ENCODE data around the gene PRICKLE2. TPM values are rescaled to one million over a fixed set of nuclear protein-coding genes. Genes with fewer than 3 reads are reported as not detected.

Gene PRICKLE2
- total RNA-seq, 1 experiment from 2014 or later, result 0.26 TPM

GRCh38 chr3:64141476-64141875, 83.8 kb downstream of the PRICKLE2 start:
- ChIA-PET CTCF (no interaction called here), POLR2A (no interaction called here)
- Histone ChIP-seq H3K4me3 (ENCODE audit: low read depth in 2 of 2, low read length in 2 of 2) (no peak overlapping the region), H3K36me3 (ENCODE audit: control insufficient read depth, insufficient read depth, low read length) (no peaks in the 10 kb centered on the region), H3K27me3 (ENCODE audit: control insufficient read depth, insufficient read depth, low read length) (no peaks in the 10 kb centered on the region), H3K9me3 (ENCODE audit: control insufficient read depth, insufficient read depth, low read depth, low read length) (no peaks in the 10 kb centered on the region), H3K27ac (ENCODE audit: low read length) (no peak overlapping the region), H3K4me1 (ENCODE audit: control insufficient read depth, insufficient read depth, low read length) (no peaks in the 10 kb centered on the region)
- no peak for ATAC-seq
- intact Hi-C loops (cut with micrococcal nuclease; ENCODE audit: unreplicated experiment) (no loop called here), in situ Hi-C loops (cut with HindIII; ENCODE audit: low pct_unique_long_range_greater_than_20kb, low sequenced_read_pairs) (no loop called here)
- TF ChIP-seq POLR2AphosphoS5 (IDR thresholded peaks at IDR 0.05; ENCODE audit: low read depth, low read length) (no peak), TCF7L2 (IDR thresholded peaks at IDR 0.05; ENCODE audit: low read depth, low read length) (no peak), SIN3A (IDR thresholded peaks at IDR 0.05; ENCODE audit: borderline replicate concordance, insufficient read depth, low read depth, low read length) (no peak)
- TF ChIP-seq, protein P1, sequence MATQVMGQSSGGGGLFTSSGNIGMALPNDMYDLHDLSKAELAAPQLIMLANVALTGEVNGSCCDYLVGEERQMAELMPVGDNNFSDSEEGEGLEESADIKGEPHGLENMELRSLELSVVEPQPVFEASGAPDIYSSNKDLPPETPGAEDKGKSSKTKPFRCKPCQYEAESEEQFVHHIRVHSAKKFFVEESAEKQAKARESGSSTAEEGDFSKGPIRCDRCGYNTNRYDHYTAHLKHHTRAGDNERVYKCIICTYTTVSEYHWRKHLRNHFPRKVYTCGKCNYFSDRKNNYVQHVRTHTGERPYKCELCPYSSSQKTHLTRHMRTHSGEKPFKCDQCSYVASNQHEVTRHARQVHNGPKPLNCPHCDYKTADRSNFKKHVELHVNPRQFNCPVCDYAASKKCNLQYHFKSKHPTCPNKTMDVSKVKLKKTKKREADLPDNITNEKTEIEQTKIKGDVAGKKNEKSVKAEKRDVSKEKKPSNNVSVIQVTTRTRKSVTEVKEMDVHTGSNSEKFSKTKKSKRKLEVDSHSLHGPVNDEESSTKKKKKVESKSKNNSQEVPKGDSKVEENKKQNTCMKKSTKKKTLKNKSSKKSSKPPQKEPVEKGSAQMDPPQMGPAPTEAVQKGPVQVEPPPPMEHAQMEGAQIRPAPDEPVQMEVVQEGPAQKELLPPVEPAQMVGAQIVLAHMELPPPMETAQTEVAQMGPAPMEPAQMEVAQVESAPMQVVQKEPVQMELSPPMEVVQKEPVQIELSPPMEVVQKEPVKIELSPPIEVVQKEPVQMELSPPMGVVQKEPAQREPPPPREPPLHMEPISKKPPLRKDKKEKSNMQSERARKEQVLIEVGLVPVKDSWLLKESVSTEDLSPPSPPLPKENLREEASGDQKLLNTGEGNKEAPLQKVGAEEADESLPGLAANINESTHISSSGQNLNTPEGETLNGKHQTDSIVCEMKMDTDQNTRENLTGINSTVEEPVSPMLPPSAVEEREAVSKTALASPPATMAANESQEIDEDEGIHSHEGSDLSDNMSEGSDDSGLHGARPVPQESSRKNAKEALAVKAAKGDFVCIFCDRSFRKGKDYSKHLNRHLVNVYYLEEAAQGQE (IDR thresholded peaks at IDR 0.05; ENCODE audit: insufficient read depth in 1 of 2, low read depth in 2 of 2, low read length in 1 of 2), result no peak
- TF ChIP-seq, protein P2, sequence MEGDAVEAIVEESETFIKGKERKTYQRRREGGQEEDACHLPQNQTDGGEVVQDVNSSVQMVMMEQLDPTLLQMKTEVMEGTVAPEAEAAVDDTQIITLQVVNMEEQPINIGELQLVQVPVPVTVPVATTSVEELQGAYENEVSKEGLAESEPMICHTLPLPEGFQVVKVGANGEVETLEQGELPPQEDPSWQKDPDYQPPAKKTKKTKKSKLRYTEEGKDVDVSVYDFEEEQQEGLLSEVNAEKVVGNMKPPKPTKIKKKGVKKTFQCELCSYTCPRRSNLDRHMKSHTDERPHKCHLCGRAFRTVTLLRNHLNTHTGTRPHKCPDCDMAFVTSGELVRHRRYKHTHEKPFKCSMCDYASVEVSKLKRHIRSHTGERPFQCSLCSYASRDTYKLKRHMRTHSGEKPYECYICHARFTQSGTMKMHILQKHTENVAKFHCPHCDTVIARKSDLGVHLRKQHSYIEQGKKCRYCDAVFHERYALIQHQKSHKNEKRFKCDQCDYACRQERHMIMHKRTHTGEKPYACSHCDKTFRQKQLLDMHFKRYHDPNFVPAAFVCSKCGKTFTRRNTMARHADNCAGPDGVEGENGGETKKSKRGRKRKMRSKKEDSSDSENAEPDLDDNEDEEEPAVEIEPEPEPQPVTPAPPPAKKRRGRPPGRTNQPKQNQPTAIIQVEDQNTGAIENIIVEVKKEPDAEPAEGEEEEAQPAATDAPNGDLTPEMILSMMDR (IDR thresholded peaks at IDR 0.05), result no peak
- DNase-seq (ENCODE audit: low read depth, low spot score), result no peak
- BruUV-seq (replicated peaks), result no TSS peak

DNA sequence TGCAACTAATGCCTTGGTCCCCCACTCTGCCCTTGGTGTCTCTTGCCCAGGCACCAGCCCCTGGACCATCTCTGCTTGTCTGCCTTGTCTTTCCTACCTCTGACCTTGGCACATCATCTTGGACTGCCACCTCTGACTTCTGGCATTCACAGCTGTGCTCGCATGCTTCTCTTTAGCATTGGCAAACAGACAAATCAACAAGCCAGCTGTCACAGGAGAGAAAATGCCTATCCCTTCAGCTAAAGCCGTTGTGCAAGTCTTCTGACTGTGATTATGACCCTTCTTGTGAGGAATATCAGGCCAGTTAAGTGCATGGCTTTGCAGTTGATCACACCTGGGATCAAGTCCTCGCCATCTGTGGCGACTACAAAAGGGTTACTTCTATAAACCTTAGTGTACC, 84.6 kb downstream of the PRICKLE2 start:
- H3K36me3 ChIP-seq (ENCODE audit: control insufficient read depth, insufficient read depth, low read length), result no peaks in the 10 kb centered on the region
- intact Hi-C loops (cut with micrococcal nuclease; ENCODE audit: unreplicated experiment), result no loop called here
- H3K27ac ChIP-seq (ENCODE audit: low read length), result no peak overlapping the region
- no peak for ATAC-seq
- H3K4me1 ChIP-seq (ENCODE audit: control insufficient read depth, insufficient read depth, low read length), result no peaks in the 10 kb centered on the region
- no TSS peak for BruUV-seq (replicated peaks)
- ChIA-PET POLR2A (no interaction called here), CTCF (no interaction called here)
- no peak overlapping the region for H3K4me3 ChIP-seq (ENCODE audit: low read depth in 2 of 2, low read length in 2 of 2)
- in situ Hi-C loops (cut with HindIII; ENCODE audit: low pct_unique_long_range_greater_than_20kb, low sequenced_read_pairs), result no loop called here
- no peaks in the 10 kb centered on the region for H3K27me3 ChIP-seq (ENCODE audit: control insufficient read depth, insufficient read depth, low read length)
- DNase-seq (ENCODE audit: low read depth, low spot score), result no peak
- H3K9me3 ChIP-seq (ENCODE audit: control insufficient read depth, insufficient read depth, low read depth, low read length), result no peaks in the 10 kb centered on the region
- TF ChIP-seq, protein P2 (IDR thresholded peaks at IDR 0.05), result no peak
- no peak for TF ChIP-seq SIN3A (IDR thresholded peaks at IDR 0.05; ENCODE audit: borderline replicate concordance, insufficient read depth, low read depth, low read length)
- TF ChIP-seq POLR2AphosphoS5 (IDR thresholded peaks at IDR 0.05; ENCODE audit: low read depth, low read length), result no peak
- TF ChIP-seq TCF7L2 (IDR thresholded peaks at IDR 0.05; ENCODE audit: low read depth, low read length), result no peak
- TF ChIP-seq, protein P1 (IDR thresholded peaks at IDR 0.05; ENCODE audit: insufficient read depth in 1 of 2, low read depth in 2 of 2, low read length in 1 of 2), result no peak
